HCT116 (cell line): ENCODE data around the gene SORBS1. TPM values are rescaled to one million over a fixed set of nuclear protein-coding genes. Genes with fewer than 3 reads are reported as not detected.

Source experiments
- ATAC-seq: fragments of 200-7000 bp; cut with Tn5 transposase; 2 replicates; pipeline ENCODE4 v1.9.1; 2020; ENCODE audit warnings: mild to moderate bottlenecking, moderate library complexity
- BruUV-seq: library from RNA; stranded (reverse); fragments of 400-500 nt; replicated peaks from 2 replicates; lab custom pipeline; 2021; lab: Mats Ljungman, UMichigan
- CTCF ChIA-PET: fragments of 300-600 bp; sonication (Branson Sonifier 250); formaldehyde crosslinking; loops from one replicate; lab custom pipeline; 2021; ENCODE audit warnings: antibody characterized with exemption; lab: Charles Lee
- POLR2A ChIA-PET: fragments of 300-600, 350-600 bp; sonication (Branson Sonifier 250); formaldehyde crosslinking; loops from one replicate; lab custom pipeline; 2021; ENCODE audit warnings: antibody characterized with exemption; lab: Charles Lee
- RAD21 ChIA-PET, 2 experiments: fragments of 300-600 bp; sonication (Branson Sonifier 250); formaldehyde crosslinking; loops; one replicate each; lab custom pipeline; 2023; ENCODE audit warnings: low total read pairs in 2 of 2; ENCODE audit not compliant: uncharacterized antibody in 2 of 2, unreplicated experiment in 2 of 2, low non-redundant PET in 1 of 2; lab: Charles Lee
- DNase-seq: peaks from one replicate; pipeline ENCODE4 v3.0.0-alpha.2; 2010; ENCODE audit warnings: low read depth, low spot score
- H2AFZ ChIP-seq: fragments of 200-600 bp; shearing (Covaris generic), sonication (generic); 2 replicates; pipeline ENCODE4 v1.6.1; 2017; ENCODE audit warnings: low read depth, mixed run types, mixed read lengths, antibody characterized with exemption, low read length; ENCODE audit not compliant: poor library complexity, severe bottlenecking
- H3K27ac ChIP-seq: 2 replicates; pipeline ENCODE4 v1.5.1; 2012; ENCODE audit warnings: low read depth, low read length
- H3K27me3 ChIP-seq: fragments of 200-600 bp; sonication (generic); 2 replicates; pipeline ENCODE4 v1.6.1; 2016; ENCODE audit warnings: mixed run types, low read length, mixed read lengths; ENCODE audit not compliant: insufficient read depth
- H3K36me3 ChIP-seq, 2 experiments: fragments of 200-500 bp in 1 of 2; fragments of 200-600 bp in 1 of 2; sonication (Bioruptor generic) in 1 of 2; sonication (generic) in 1 of 2; 2 replicates each; pipeline versions ENCODE4 v1.5.1 to v1.6.1; 2014 to 2016; ENCODE audit warnings: low read length in 2 of 2, inconsistent platforms in 1 of 2, mixed read lengths in 1 of 2, mixed run types in 1 of 2; ENCODE audit not compliant: insufficient read depth in 2 of 2, control insufficient read depth in 1 of 2
- H3K4me1 ChIP-seq, 2 experiments: fragments of 200-600 bp in 1 of 2; sonication (generic) in 1 of 2; 2 replicates each; pipeline versions ENCODE4 v1.5.1 to v1.6.1; 2012 to 2017; ENCODE audit warnings: low read length in 2 of 2, inconsistent platforms in 1 of 2, mild to moderate bottlenecking in 1 of 2, mixed read lengths in 1 of 2, mixed run types in 1 of 2, moderate library complexity in 1 of 2; ENCODE audit not compliant: insufficient read depth in 2 of 2, control insufficient read depth in 1 of 2
- H3K4me2 ChIP-seq: fragments of 200-600 bp; sonication (generic); 2 replicates; pipeline ENCODE4 v1.6.1; 2017; ENCODE audit warnings: mixed run types, low read length, mixed read lengths
- H3K4me3 ChIP-seq, 2 experiments: fragments of 200-600 bp in 1 of 2; sonication (generic) in 1 of 2; replicated peaks in 1 of 2; 2 replicates each; pipeline ENCODE4 v1.5.1; 2011 to 2016; ENCODE audit warnings: low read length in 2 of 2, control low read depth in 1 of 2, low read depth in 1 of 2, mild to moderate bottlenecking in 1 of 2, mixed read lengths in 1 of 2, mixed run types in 1 of 2
- H3K79me2 ChIP-seq: fragments of 200-600 bp; sonication (generic); 2 replicates; pipeline ENCODE4 v1.6.1; 2017; ENCODE audit warnings: mild to moderate bottlenecking, mixed run types, low read length, moderate library complexity, mixed read lengths; ENCODE audit not compliant: insufficient read depth
- H3K9ac ChIP-seq: fragments of 200-600 bp; sonication (generic); 2 replicates; pipeline ENCODE4 v1.6.1; 2016; ENCODE audit warnings: low read length, mixed read lengths
- H3K9me2 ChIP-seq: fragments of 200-600 bp; sonication (generic), shearing (Covaris generic); 2 replicates; pipeline ENCODE4 v1.6.1; 2017; ENCODE audit warnings: mixed run types, mild to moderate bottlenecking, moderate library complexity; ENCODE audit not compliant: insufficient read depth
- H3K9me3 ChIP-seq, 2 experiments: fragments of 200-500 bp in 1 of 2; fragments of 200-600 bp in 1 of 2; sonication (Bioruptor generic) in 1 of 2; sonication (generic) in 1 of 2; 2 replicates each; pipeline ENCODE4 v1.6.1; 2014 to 2017; ENCODE audit warnings: low read length in 2 of 2, mixed read lengths in 2 of 2, inconsistent platforms in 1 of 2, low read depth in 1 of 2, mild to moderate bottlenecking in 1 of 2, mixed run types in 1 of 2, moderate library complexity in 1 of 2; ENCODE audit not compliant: control insufficient read depth in 1 of 2, insufficient read depth in 1 of 2
- H4K20me1 ChIP-seq: fragments of 200-600 bp; sonication (generic), shearing (Covaris generic); 2 replicates; pipeline ENCODE4 v1.6.1; 2017; ENCODE audit warnings: mixed run types, mild to moderate bottlenecking, moderate library complexity; ENCODE audit not compliant: insufficient read depth
- EGR1 ChIP-seq: IDR thresholded peaks from 2 replicates; pipeline ENCODE4 v1.6.1; 2012; ENCODE audit warnings: low read depth
- EZH2 ChIP-seq: fragments of 200-600 bp; sonication (generic); IDR thresholded peaks from 2 replicates; pipeline ENCODE4 v1.6.1; 2017; ENCODE audit warnings: antibody characterized with exemption, mixed run types
- FOSL1 ChIP-seq: IDR thresholded peaks from 2 replicates; pipeline ENCODE4 v1.6.1; 2012; ENCODE audit warnings: low read depth
- POLR2A ChIP-seq: IDR thresholded peaks from 2 replicates; pipeline ENCODE4 v1.7.0; 2011; ENCODE audit warnings: borderline replicate concordance; ENCODE audit not compliant: insufficient read depth, insufficient read length; ENCODE audit errors: extremely low read depth
- POLR2AphosphoS5 ChIP-seq: IDR thresholded peaks from 2 replicates; pipeline ENCODE4 v1.6.1; 2011; ENCODE audit warnings: mild to moderate bottlenecking, low read depth, low read length, moderate library complexity
- SIN3A ChIP-seq: IDR thresholded peaks from 2 replicates; pipeline ENCODE4 v1.6.1; 2012; ENCODE audit warnings: low read depth
- SP1 ChIP-seq: IDR thresholded peaks from 2 replicates; pipeline ENCODE4 v1.6.1; 2012; ENCODE audit warnings: low read depth
- SRF ChIP-seq: IDR thresholded peaks from 2 replicates; pipeline ENCODE4 v1.6.1; 2012; ENCODE audit warnings: low read depth
- YY1 ChIP-seq: IDR thresholded peaks from 2 replicates; pipeline ENCODE4 v1.6.1; 2011; ENCODE audit warnings: low read length, low read depth, moderate library complexity, mild to moderate bottlenecking; ENCODE audit not compliant: insufficient replicate concordance; ENCODE audit errors: extremely low read depth
- ZFX ChIP-seq: fragments of 450-650 bp; IDR thresholded peaks from 2 replicates; pipeline ENCODE4 v1.6.1; 2017
- ZNF274 ChIP-seq: fragments of 200-500 bp; sonication (Bioruptor generic); IDR thresholded peaks from 2 replicates; pipeline ENCODE4 v1.6.1; 2014; ENCODE audit warnings: mild to moderate bottlenecking, low read depth, low read length, inconsistent platforms
- intact Hi-C: fragments of 100-400 bp; cut with micrococcal nuclease; formaldehyde crosslinking; loops from 2 replicates; pipeline ENCODE4 v1.10.0; 2022
- total RNA-seq: library from RNA; stranded (reverse); gene quantifications from one replicate; pipeline ENCODE4 v1.2.1, GENCODE V29; 2021; ENCODE audit not compliant: unreplicated experiment
- TF ChIP-seq, protein P1 (sequence below), 3 experiments: fragments of 200-600 bp in 1 of 3; sonication (generic) in 1 of 3; IDR thresholded peaks in 2 of 3; conservative IDR thresholded peaks in 1 of 3; 2 replicates each; pipeline ENCODE4 v1.5.1; 2012 to 2017; ENCODE audit warnings: low read depth in 2 of 3, low read length in 2 of 3, antibody characterized with exemption in 1 of 3, borderline replicate concordance in 1 of 3, control low read depth in 1 of 3, mild to moderate bottlenecking in 1 of 3, mixed read lengths in 1 of 3, mixed run types in 1 of 3, moderate library complexity in 1 of 3; ENCODE audit not compliant: insufficient read depth in 1 of 3
- TF ChIP-seq, protein P2 (sequence below): IDR thresholded peaks from 2 replicates; pipeline ENCODE4 v1.6.1; 2012
- TF ChIP-seq, protein P3 (sequence below): IDR thresholded peaks from 2 replicates; pipeline ENCODE4 v1.6.1; 2012

The SORBS1 gene
- total RNA-seq, 1 experiment from 2014 or later = 3.4 TPM

DNA sequence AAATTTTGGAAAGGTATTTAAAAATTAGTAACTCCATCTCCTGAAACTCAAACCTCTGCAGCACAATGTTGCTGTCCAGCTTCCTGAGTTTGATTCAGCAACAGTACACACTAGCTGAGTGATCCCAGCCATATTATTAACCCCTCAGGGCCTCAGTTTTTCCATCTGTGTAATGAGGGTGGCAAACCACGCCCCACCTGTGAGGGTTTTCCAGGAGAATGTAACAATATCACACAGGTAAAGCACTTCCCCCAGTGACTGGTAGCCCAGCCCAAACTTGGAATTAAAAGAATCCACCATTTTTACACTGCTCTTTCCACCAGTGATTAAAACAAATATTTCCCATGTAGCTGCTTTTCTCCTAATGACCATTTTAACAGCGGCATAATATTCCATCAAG lies 122.4 kb downstream of the SORBS1 start (continued):
- TF ChIP-seq, protein P1, sequence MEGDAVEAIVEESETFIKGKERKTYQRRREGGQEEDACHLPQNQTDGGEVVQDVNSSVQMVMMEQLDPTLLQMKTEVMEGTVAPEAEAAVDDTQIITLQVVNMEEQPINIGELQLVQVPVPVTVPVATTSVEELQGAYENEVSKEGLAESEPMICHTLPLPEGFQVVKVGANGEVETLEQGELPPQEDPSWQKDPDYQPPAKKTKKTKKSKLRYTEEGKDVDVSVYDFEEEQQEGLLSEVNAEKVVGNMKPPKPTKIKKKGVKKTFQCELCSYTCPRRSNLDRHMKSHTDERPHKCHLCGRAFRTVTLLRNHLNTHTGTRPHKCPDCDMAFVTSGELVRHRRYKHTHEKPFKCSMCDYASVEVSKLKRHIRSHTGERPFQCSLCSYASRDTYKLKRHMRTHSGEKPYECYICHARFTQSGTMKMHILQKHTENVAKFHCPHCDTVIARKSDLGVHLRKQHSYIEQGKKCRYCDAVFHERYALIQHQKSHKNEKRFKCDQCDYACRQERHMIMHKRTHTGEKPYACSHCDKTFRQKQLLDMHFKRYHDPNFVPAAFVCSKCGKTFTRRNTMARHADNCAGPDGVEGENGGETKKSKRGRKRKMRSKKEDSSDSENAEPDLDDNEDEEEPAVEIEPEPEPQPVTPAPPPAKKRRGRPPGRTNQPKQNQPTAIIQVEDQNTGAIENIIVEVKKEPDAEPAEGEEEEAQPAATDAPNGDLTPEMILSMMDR (IDR thresholded peaks at IDR 0.05 in 2 of 3, conservative IDR thresholded peaks at IDR 0.05 in 1 of 3; ENCODE audit: borderline replicate concordance in 1 of 3, insufficient read depth in 1 of 3, low read depth in 2 of 3, low read length in 2 of 3) = no peak

DNA sequence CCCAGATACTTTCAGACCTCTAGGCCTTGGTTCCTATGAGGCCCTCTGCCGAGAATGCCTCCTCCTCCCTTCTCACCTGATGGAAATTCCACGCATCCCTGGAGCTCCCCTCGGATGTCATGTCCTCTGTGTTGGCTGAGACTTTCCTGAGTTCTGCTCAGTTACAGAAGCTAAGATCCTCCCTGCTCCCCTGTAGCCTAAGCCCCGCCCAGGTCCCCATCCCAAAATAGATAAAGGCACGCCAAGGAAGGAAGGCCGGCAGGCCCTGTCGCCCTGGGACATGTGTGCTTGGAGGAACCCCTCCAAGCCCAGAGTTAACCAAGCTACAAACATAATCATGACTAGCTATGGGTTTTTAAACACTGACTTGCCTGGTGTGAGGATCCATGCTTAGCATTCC lies 123.5 kb downstream of the SORBS1 start:
- ChIA-PET RAD21 (no interaction called here), CTCF (no interaction called here)
- Histone ChIP-seq H3K4me1 (peaks cover 0 to 4% of the 10 kb centered on the region in 2 experiments; a peak in 1 of 4 replicates), H3K27me3 (no peaks in the 10 kb centered on the region), H2AFZ (no peak overlapping the region), H3K9me3 (no peaks in the 10 kb centered on the region), H4K20me1 (no peaks in the 10 kb centered on the region), H3K9ac (no peak overlapping the region)
- no peak for ATAC-seq
- TF ChIP-seq SRF (no peak), EGR1 (no peak), YY1 (no peak), FOSL1 (no peak), SP1 (no peak), POLR2AphosphoS5 (no peak), ZNF274 (no peak), POLR2A (no peak), EZH2 (no peak), SIN3A (no peak), ZFX (no peak)
- TF ChIP-seq, protein P2, sequence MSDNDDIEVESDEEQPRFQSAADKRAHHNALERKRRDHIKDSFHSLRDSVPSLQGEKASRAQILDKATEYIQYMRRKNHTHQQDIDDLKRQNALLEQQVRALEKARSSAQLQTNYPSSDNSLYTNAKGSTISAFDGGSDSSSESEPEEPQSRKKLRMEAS = no peak
- TF ChIP-seq, protein P1 (IDR thresholded peaks at IDR 0.05 in 2 of 3, conservative IDR thresholded peaks at IDR 0.05 in 1 of 3; ENCODE audit: borderline replicate concordance in 1 of 3, insufficient read depth in 1 of 3, low read depth in 2 of 3, low read length in 2 of 3) = no peak
- TF ChIP-seq, protein P3, sequence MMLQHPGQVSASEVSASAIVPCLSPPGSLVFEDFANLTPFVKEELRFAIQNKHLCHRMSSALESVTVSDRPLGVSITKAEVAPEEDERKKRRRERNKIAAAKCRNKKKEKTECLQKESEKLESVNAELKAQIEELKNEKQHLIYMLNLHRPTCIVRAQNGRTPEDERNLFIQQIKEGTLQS = no peak
- TF ChIP-seq, all 23 proteins: peak for 0
- H3K4me2 ChIP-seq = no peak overlapping the region
- H3K36me3 ChIP-seq = no peaks in the 10 kb centered on the region
- H3K27ac ChIP-seq = no peak overlapping the region
- no peak for DNase-seq
- H3K9me2 ChIP-seq = no peaks in the 10 kb centered on the region
- H3K4me3 ChIP-seq = no peak overlapping the region
- POLR2A ChIA-PET = no interaction called here
- no TSS peak for BruUV-seq
- no peaks in the 10 kb centered on the region for H3K79me2 ChIP-seq
- intact Hi-C loops = loop anchor here (10.0 kb wide), 1 partner anchor 407 kb away; no protein-coding TSS in a partner anchor
